Dedifferentiated amniotic fluid mesenchymal stem cell (primary cell): ENCODE data around the gene ADA.

Source experiments
- DNase-seq: peaks from one replicate; pipeline ENCODE4 v3.0.0-alpha.2; 2016; ENCODE audit errors: extremely low spot score

Gene ADA

GRCh38 chr20:44644667-44645131 lies 6.8 kb downstream of the ADA start:
- no peak for DNase-seq

GRCh38 chr20:44644230-44644617 lies 7.3 kb downstream of the ADA start:
- DNase-seq, result no peak

- DNase-seq, result peak; percentile 35
These were observed 7.8 kb downstream of the ADA start for GRCh38 chr20:44643596-44644229.

GRCh38 chr20:44643154-44643519 lies 8.4 kb downstream of the ADA start:
- no peak for DNase-seq

GRCh38 chr20:44642203-44643153 lies 9.0 kb downstream of the ADA start:
- peak; percentile 23 for DNase-seq

- DNase-seq, result no peak
These were observed 10.2 kb downstream of the ADA start for GRCh38 chr20:44641325-44641724.

GRCh38 chr20:44640522-44640921 lies 11.0 kb downstream of the ADA start:
- no peak for DNase-seq

GRCh38 chr20:44637522-44638372 lies 13.8 kb downstream of the ADA start:
- DNase-seq, result no peak

GRCh38 chr20:44637042-44637441 lies 14.5 kb downstream of the ADA start:
- DNase-seq, result no peak

- DNase-seq, result no peak
These were observed 15.6 kb downstream of the ADA start for GRCh38 chr20:44635877-44636276.

- DNase-seq, result no peak
These were observed 17.5 kb downstream of the ADA start for GRCh38 chr20:44633872-44634600.

GRCh38 chr20:44633187-44633810 lies 18.2 kb downstream of the ADA start:
- no peak for DNase-seq

- no peak for DNase-seq
These were observed 19.3 kb downstream of the ADA start for GRCh38 chr20:44632103-44632752.

- DNase-seq, result no peak
These were observed 21.2 kb downstream of the ADA start for GRCh38 chr20:44630297-44630696.

- DNase-seq, result no peak
These were observed 22.0 kb downstream of the ADA start for GRCh38 chr20:44629542-44629941.

GRCh38 chr20:44629017-44629385 lies 22.5 kb downstream of the ADA start:
- DNase-seq, result no peak

- DNase-seq, result no peak
These were observed 24.0 kb downstream of the ADA start for GRCh38 chr20:44627364-44628010.

- no peak for DNase-seq
These were observed 25.2 kb downstream of the ADA start for GRCh38 chr20:44626278-44626677.

- DNase-seq, result no peak
These were observed 26.1 kb downstream of the ADA start for GRCh38 chr20:44625361-44625760.

- DNase-seq, result no peak
These were observed 26.7 kb downstream of the ADA start for GRCh38 chr20:44624743-44625271.
